Trophoblast cell (in vitro differentiated cells and primary cell): Measurements from ENCODE around the gene AATK.

Experiments
- DNase-seq, 2 donors: peaks; one replicate each; pipeline ENCODE4 v3.0.0-alpha.2; 2016
- H2AFZ ChIP-seq: 2 replicates; pipeline ENCODE4 v1.6.1; 2013; ENCODE audit warnings: low read length, moderate library complexity, mild to moderate bottlenecking; ENCODE audit not compliant: insufficient read depth, poor library complexity
- H2AK5ac ChIP-seq: 2 replicates; pipeline ENCODE4 v1.6.1; 2013; ENCODE audit warnings: mild to moderate bottlenecking, low read length
- H2BK120ac ChIP-seq: 2 replicates; pipeline ENCODE4 v1.6.1; 2013; ENCODE audit warnings: low read length, mild to moderate bottlenecking, moderate library complexity; ENCODE audit not compliant: insufficient read depth, poor library complexity
- H2BK12ac ChIP-seq: 2 replicates; pipeline ENCODE4 v1.6.1; 2013; ENCODE audit warnings: mild to moderate bottlenecking, low read length, moderate library complexity
- H2BK5ac ChIP-seq: 2 replicates; pipeline ENCODE4 v1.6.1; 2013; ENCODE audit warnings: low read length, low read depth, moderate library complexity, mild to moderate bottlenecking; ENCODE audit not compliant: poor library complexity
- H3K14ac ChIP-seq: 2 replicates; pipeline ENCODE4 v1.6.1; 2013; ENCODE audit warnings: mild to moderate bottlenecking, low read length
- H3K18ac ChIP-seq: 2 replicates; pipeline ENCODE4 v1.6.1; 2013; ENCODE audit warnings: mild to moderate bottlenecking, low read length
- H3K23ac ChIP-seq: 2 replicates; pipeline ENCODE4 v1.6.1; 2013; ENCODE audit warnings: low read length
- H3K27ac ChIP-seq: 2 replicates; pipeline ENCODE4 v1.5.1; 2013; ENCODE audit warnings: low read depth, mild to moderate bottlenecking, inconsistent platforms, low read length, moderate library complexity
- H3K27me3 ChIP-seq: 2 replicates; pipeline ENCODE4 v1.6.1; 2013; ENCODE audit warnings: inconsistent platforms, mild to moderate bottlenecking, low read length, moderate library complexity; ENCODE audit not compliant: insufficient read depth
- H3K36me3 ChIP-seq, 2 experiments: 1 replicate in 1 of 2; 2 replicates in 1 of 2; pipeline ENCODE4 v1.6.1; 2013; ENCODE audit warnings: low read length in 2 of 2, mild to moderate bottlenecking in 2 of 2, moderate library complexity in 1 of 2; ENCODE audit not compliant: insufficient read depth in 2 of 2, control insufficient read depth in 1 of 2
- H3K4ac ChIP-seq: 2 replicates; pipeline ENCODE4 v1.6.1; 2013; ENCODE audit warnings: low read depth, mild to moderate bottlenecking, low read length, moderate library complexity
- H3K4me1 ChIP-seq, 2 experiments: 1 replicate in 1 of 2; 2 replicates in 1 of 2; pipeline ENCODE4 v1.6.1; 2013; ENCODE audit warnings: low read length in 2 of 2, mild to moderate bottlenecking in 2 of 2, moderate library complexity in 1 of 2; ENCODE audit not compliant: insufficient read depth in 2 of 2, control insufficient read depth in 1 of 2
- H3K4me2 ChIP-seq: 2 replicates; pipeline ENCODE4 v1.6.1; 2013; ENCODE audit warnings: inconsistent platforms, mild to moderate bottlenecking, low read length, moderate library complexity
- H3K4me3 ChIP-seq: 2 replicates; pipeline ENCODE4 v1.5.1; 2013; ENCODE audit warnings: mild to moderate bottlenecking, low read depth, low read length, inconsistent platforms
- H3K79me1 ChIP-seq: one replicate; pipeline ENCODE4 v1.6.1; 2013; ENCODE audit warnings: low read length
- H3K79me2 ChIP-seq: 2 replicates; pipeline ENCODE4 v1.6.1; 2013; ENCODE audit warnings: low read length, mild to moderate bottlenecking; ENCODE audit not compliant: control insufficient read depth, insufficient read depth, poor library complexity
- H3K9ac ChIP-seq: 2 replicates; pipeline ENCODE4 v1.6.1; 2013; ENCODE audit warnings: mild to moderate bottlenecking, low read length
- H3K9me3 ChIP-seq: 2 replicates; pipeline ENCODE4 v1.6.1; 2013; ENCODE audit warnings: low read depth, mild to moderate bottlenecking, control low read depth, inconsistent platforms, low read length; ENCODE audit not compliant: insufficient read depth
- H4K12ac ChIP-seq: 2 replicates; pipeline ENCODE4 v1.6.1; 2013; ENCODE audit warnings: low read depth, mild to moderate bottlenecking, low read length, moderate library complexity
- H4K8ac ChIP-seq: 2 replicates; pipeline ENCODE4 v1.6.1; 2013; ENCODE audit warnings: low read depth, mild to moderate bottlenecking, low read length, moderate library complexity
- H4K91ac ChIP-seq: one replicate; pipeline ENCODE4 v1.6.1; 2013; ENCODE audit warnings: low read depth, mild to moderate bottlenecking, low read length, moderate library complexity
- WGBS: extraction: QIAGEN DNeasy Blood & Tissue Kit; methylation state at CpG from one replicate; pipeline ENCODE4 v1.1.7; 2013; ENCODE audit warnings: missing lambda C conversion rate; ENCODE audit not compliant: insufficient read length, insufficient coverage; ENCODE audit errors: extremely low coverage; 5-methylcytosine and 5-hydroxymethylcytosine counted together

Gene AATK

GRCh38 chr17:81106716-81107115 lies 59.3 kb downstream of the AATK start:
- no CpG with 5 or more reads among the region's 24 CpGs for WGBS
- Histone ChIP-seq H3K79me1 (no peaks in the 10 kb centered on the region), H3K9me3 (no peaks in the 10 kb centered on the region), H3K4me1 (no peaks in the 10 kb centered on the region), H3K4ac (no peak overlapping the region), H2BK12ac (no peak overlapping the region), H3K79me2 (no peaks in the 10 kb centered on the region), H4K12ac (no peak overlapping the region), H3K9ac (no peak overlapping the region), H4K91ac (no peak overlapping the region), H4K8ac (no peak overlapping the region), H2AK5ac (no peak overlapping the region), H2BK5ac (no peak overlapping the region), H3K18ac (no peak overlapping the region), H3K27me3 (no peaks in the 10 kb centered on the region), H3K27ac (no peak overlapping the region), H3K4me3 (no peak overlapping the region), H3K14ac (no peak overlapping the region), H2AFZ (no peak overlapping the region), H3K23ac (no peak overlapping the region), H2BK120ac (no peak overlapping the region), H3K36me3 (peaks cover 71 to 74% of the 10 kb centered on the region in 2 experiments), H3K4me2 (no peak overlapping the region)
- DNase-seq = no peak

- no peak overlapping the region for H2AK5ac ChIP-seq
- H3K18ac ChIP-seq = no peak overlapping the region
- H3K4me2 ChIP-seq = no peak overlapping the region
- H3K27ac ChIP-seq = no peak overlapping the region
- no peaks in the 10 kb centered on the region for H3K79me1 ChIP-seq
- H4K91ac ChIP-seq = no peak overlapping the region
- H3K4ac ChIP-seq = no peak overlapping the region
- H4K8ac ChIP-seq = no peak overlapping the region
- no peak overlapping the region for H2BK5ac ChIP-seq
- no peak overlapping the region for H3K4me3 ChIP-seq
- no peaks in the 10 kb centered on the region for H3K79me2 ChIP-seq
- no peak overlapping the region for H2BK120ac ChIP-seq
- no peak overlapping the region for H2BK12ac ChIP-seq
- H3K14ac ChIP-seq = no peak overlapping the region
- no peak for DNase-seq
- H3K27me3 ChIP-seq = no peaks in the 10 kb centered on the region
- H2AFZ ChIP-seq = no peak overlapping the region
- H3K4me1 ChIP-seq = no peaks in the 10 kb centered on the region
- no peak overlapping the region for H4K12ac ChIP-seq
- H3K9ac ChIP-seq = no peak overlapping the region
- peaks cover 71 to 76% of the 10 kb centered on the region in 2 experiments for H3K36me3 ChIP-seq
- no peaks in the 10 kb centered on the region for H3K9me3 ChIP-seq
- no peak overlapping the region for H3K23ac ChIP-seq
- no CpG with 5 or more reads among the region's 20 CpGs for WGBS
Observed at GRCh38 chr17:81103379-81103778, 62.6 kb downstream of the AATK start.

- Histone ChIP-seq H3K14ac (no peak overlapping the region), H3K27ac (no peak overlapping the region), H4K12ac (no peak overlapping the region), H2BK5ac (no peak overlapping the region), H3K4me2 (no peak overlapping the region), H3K4me1 (peaks cover under 1 to 2% of the 10 kb centered on the region in 2 experiments), H3K79me2 (no peaks in the 10 kb centered on the region), H3K23ac (no peak overlapping the region), H3K4me3 (no peak overlapping the region), H4K91ac (no peak overlapping the region), H3K9me3 (no peaks in the 10 kb centered on the region), H2AK5ac (no peak overlapping the region), H3K18ac (no peak overlapping the region), H2AFZ (no peak overlapping the region), H4K8ac (no peak overlapping the region), H3K4ac (no peak overlapping the region), H2BK12ac (no peak overlapping the region), H3K9ac (no peak overlapping the region), H3K27me3 (no peaks in the 10 kb centered on the region), H2BK120ac (no peak overlapping the region), H3K36me3 (peaks cover 69 to 75% of the 10 kb centered on the region in 2 experiments), H3K79me1 (no peaks in the 10 kb centered on the region)
- WGBS = no CpG with 5 or more reads among the region's 17 CpGs
- DNase-seq = no peak
Observed at GRCh38 chr17:81102869-81103268, 63.2 kb downstream of the AATK start.

GRCh38 chr17:81102352-81102751 lies 63.7 kb downstream of the AATK start:
- Histone ChIP-seq H3K23ac (no peak overlapping the region), H3K4me1 (peaks cover 5 to 7% of the 10 kb centered on the region in 2 experiments)
- no CpG with 5 or more reads among the region's 12 CpGs for WGBS

More at GRCh38 chr17:81102352-81102751, 63.7 kb downstream of the AATK start:
- no peak overlapping the region for H3K27ac ChIP-seq
- H2AK5ac ChIP-seq = no peak overlapping the region
- no peak overlapping the region for H2BK120ac ChIP-seq
- H3K4me2 ChIP-seq = no peak overlapping the region
- H3K14ac ChIP-seq = no peak overlapping the region
- H3K9me3 ChIP-seq = no peaks in the 10 kb centered on the region
- H3K36me3 ChIP-seq = peaks cover 64 to 72% of the 10 kb centered on the region in 2 experiments
- no peak overlapping the region for H3K9ac ChIP-seq
- no peak overlapping the region for H4K8ac ChIP-seq
- no peaks in the 10 kb centered on the region for H3K79me2 ChIP-seq
- no peak overlapping the region for H2BK5ac ChIP-seq
- H4K12ac ChIP-seq = no peak overlapping the region
- no peak overlapping the region for H3K4ac ChIP-seq
- H2AFZ ChIP-seq = no peak overlapping the region
- no peaks in the 10 kb centered on the region for H3K27me3 ChIP-seq
- no peak overlapping the region for H2BK12ac ChIP-seq
- no peak for DNase-seq
- no peak overlapping the region for H4K91ac ChIP-seq
- H3K4me3 ChIP-seq = no peak overlapping the region
- no peak overlapping the region for H3K18ac ChIP-seq
- H3K79me1 ChIP-seq = peaks cover 2% of the 10 kb centered on the region
